ENCODE measurements around the gene MAP3K12.

- TF ChIP-seq SIN3A (IDR thresholded peaks at IDR 0.05; ENCODE audit: borderline replicate concordance, low read depth, low read length) (no peak), ZFP36L2 (CRISPR knock-in tag; IDR thresholded peaks at IDR 0.05) (no peak), CTCF (CRISPR knock-in tag; IDR thresholded peaks at IDR 0.05) (no peak), CHD2 (IDR thresholded peaks at IDR 0.05; ENCODE audit: low read depth, low read length) (no peak), CBFB (CRISPR knock-in tag; IDR thresholded peaks at IDR 0.05) (no peak), FOXJ3 (CRISPR knock-in tag; IDR thresholded peaks at IDR 0.05; ENCODE audit: borderline replicate concordance) (no peak), ZNF274 (CRISPR knock-in tag; IDR thresholded peaks at IDR 0.05) (no peak), RCOR2 (CRISPR knock-in tag; IDR thresholded peaks at IDR 0.05) (no peak), NONO (IDR thresholded peaks at IDR 0.05) (no peak), NONO (CRISPR knock-in tag; conservative IDR thresholded peaks at IDR 0.05) (no peak), POLR2AphosphoS5 (IDR thresholded peaks at IDR 0.05; ENCODE audit: low read depth, low read length) (no peak), FOSL1 (CRISPR knock-in tag; IDR thresholded peaks at IDR 0.05; ENCODE audit: borderline replicate concordance) (no peak)
These were observed 69.1 kb downstream of the MAP3K12 start for GRCh38 chr12:53430116-53430515.

Data from HepG2 (cell line).